Kidney epithelial cell (primary cell): ENCODE results near the gene CASTOR1. TPM values are rescaled to one million over a fixed set of nuclear protein-coding genes. Genes with fewer than 3 reads are reported as not detected.

Source experiments
- DNase-seq: peaks from one replicate; pipeline ENCODE4 v3.0.0-alpha.2; 2010; ENCODE audit warnings: low read depth
- H3K27me3 ChIP-seq: 2 replicates; pipeline ENCODE4 v1.6.0; 2011; ENCODE audit warnings: low read length; ENCODE audit not compliant: control insufficient read depth, insufficient read depth
- H3K36me3 ChIP-seq: 2 replicates; pipeline ENCODE4 v1.5.1; 2011; ENCODE audit warnings: low read length; ENCODE audit not compliant: control insufficient read depth, insufficient read depth
- H3K4me3 ChIP-seq: 2 replicates; pipeline ENCODE4 v1.5.1; 2011; ENCODE audit warnings: low read depth, mild to moderate bottlenecking, control low read depth, low read length
- CTCF ChIP-seq: IDR thresholded peaks from 2 replicates; pipeline ENCODE4 v1.5.1; 2011; ENCODE audit warnings: mild to moderate bottlenecking, moderate library complexity, low read length, control low read depth, inconsistent platforms; ENCODE audit not compliant: insufficient read depth, poor library complexity, severe bottlenecking
- total RNA-seq: library from RNA; depleted of rRNA; stranded (reverse); fragments of >200 nt; gene quantifications from 2 replicates; pipeline ENCODE4 v1.2.3, GENCODE V29; 2015

Gene CASTOR1
- total RNA-seq, 1 donor from 2014 or later: 10.5 TPM

GRCh38 chr22:30245181-30245984, 43.9 kb downstream of the CASTOR1 start:
- Histone ChIP-seq H3K27me3 (no peaks in the 10 kb centered on the region), H3K4me3 (peak overlapping the region; percentile 41), H3K36me3 (peaks cover 8% of the 10 kb centered on the region)
- DNase-seq: no peak
- TF ChIP-seq CTCF: no peak

GRCh38 chr22:30244641-30245040, 44.7 kb downstream of the CASTOR1 start:
- no peak for DNase-seq
- Histone ChIP-seq H3K4me3 (peak overlapping the region; percentile 41), H3K27me3 (no peaks in the 10 kb centered on the region), H3K36me3 (peaks cover 8% of the 10 kb centered on the region)
- TF ChIP-seq CTCF: no peak

GRCh38 chr22:30244066-30244465, 45.2 kb downstream of the CASTOR1 start:
- no peak for TF ChIP-seq CTCF
- peaks cover 8% of the 10 kb centered on the region for H3K36me3 ChIP-seq
- no peak for DNase-seq
- no peak overlapping the region for H3K4me3 ChIP-seq
- no peaks in the 10 kb centered on the region for H3K27me3 ChIP-seq

- no peak for TF ChIP-seq CTCF
- H3K4me3 ChIP-seq: no peak overlapping the region
- DNase-seq: no peak
Observed at GRCh38 chr22:30243661-30244060, 45.6 kb downstream of the CASTOR1 start.

GRCh38 chr22:30241576-30242371, 47.5 kb downstream of the CASTOR1 start:
- H3K4me3 ChIP-seq: no peak overlapping the region
- peaks cover 8% of the 10 kb centered on the region for H3K36me3 ChIP-seq
- TF ChIP-seq CTCF: no peak
- no peak for DNase-seq
- no peaks in the 10 kb centered on the region for H3K27me3 ChIP-seq

More at GRCh38 chr22:30243661-30244060, 45.6 kb downstream of the CASTOR1 start:
- no peaks in the 10 kb centered on the region for H3K27me3 ChIP-seq
- peaks cover 8% of the 10 kb centered on the region for H3K36me3 ChIP-seq
